ENCODE measurements around the gene DGKQ. TPM values are rescaled to one million over a fixed set of nuclear protein-coding genes. Genes with fewer than 3 reads are reported as not detected.

Gene DGKQ
- total and polyA plus RNA-seq, 2 of the 8 experiments (the other 6 are each of a cell fraction or from before 2014, with no cell fraction given) = 7.3 to 9.7 TPM

GRCh38 chr4:912548-913279 is 60.7 kb downstream of the DGKQ start:
- Histone ChIP-seq H3K4me3 (ENCODE audit: extremely low read depth in 1 of 4, insufficient read depth in 2 of 4, low read depth in 3 of 4, low read length in 4 of 4) (no peak overlapping the region), H3K23ac (ENCODE audit: insufficient read length) (no peak overlapping the region), H4K8ac (ENCODE audit: extremely low read depth, insufficient read depth, low read length) (no peak overlapping the region), H3K27me3 (replicated peaks in 1 of 4; ENCODE audit: control insufficient read depth in 3 of 4, extremely low read depth in 1 of 4, insufficient read depth in 3 of 4, low read length in 3 of 4) (no peaks in the 10 kb centered on the region), H3K79me1 (ENCODE audit: low read depth, low read length) (peaks cover 8% of the 10 kb centered on the region), H3K4me1 (replicated peaks in 1 of 4; ENCODE audit: control insufficient read depth in 3 of 4, insufficient read depth in 4 of 4, low read length in 3 of 4) (no peaks in the 10 kb centered on the region), H4K20me1 (replicated peaks in 1 of 2; ENCODE audit: control insufficient read depth in 1 of 2, insufficient read depth in 2 of 2, low read length in 2 of 2) (peaks cover 6 to 9% of the 10 kb centered on the region in 2 experiments), H3K4me2 (ENCODE audit: insufficient read depth in 1 of 2, low read depth in 2 of 2, low read length in 2 of 2) (no peak overlapping the region), H3K56ac (replicated peaks; ENCODE audit: insufficient read length, low read depth, low read length) (no peak overlapping the region), H3K18ac (ENCODE audit: extremely low read depth, low read length) (no peak overlapping the region), H2BK120ac (replicated peaks; ENCODE audit: low read depth, low read length) (no peak overlapping the region), H2BK20ac (ENCODE audit: low read length) (no peak overlapping the region), H3K23me2 (ENCODE audit: low read depth, low read length) (no peaks in the 10 kb centered on the region), H2AK5ac (ENCODE audit: low read depth, low read length) (no peak overlapping the region), H2BK15ac (ENCODE audit: low read length) (no peak overlapping the region), H3K27ac (ENCODE audit: low read depth, low read length) (no peak overlapping the region), H4K5ac (ENCODE audit: insufficient read length, low read depth, low read length) (no peak overlapping the region), H3K9me3 (ENCODE audit: insufficient read depth in 2 of 2, low read depth in 1 of 2, low read length in 1 of 2) (no peaks in the 10 kb centered on the region), H4K91ac (replicated peaks; ENCODE audit: insufficient read length, low read length) (no peak overlapping the region), H3K9ac (replicated peaks in 1 of 4; ENCODE audit: extremely low read depth in 1 of 4, low read depth in 3 of 4, low read length in 3 of 4) (no peak overlapping the region), H3K79me2 (ENCODE audit: control insufficient read depth in 1 of 2, insufficient read depth in 2 of 2, low read length in 2 of 2) (peaks cover 8 to 31% of the 10 kb centered on the region in 2 experiments), H3K4ac (replicated peaks; ENCODE audit: insufficient read length, low read depth, low read length) (no peak overlapping the region), H3K14ac (ENCODE audit: insufficient read length) (no peak overlapping the region), H2AFZ (ENCODE audit: low read length) (no peak overlapping the region), H2BK5ac (ENCODE audit: low read depth, low read length) (no peak overlapping the region), H2BK12ac (ENCODE audit: low read depth, low read length) (no peak overlapping the region), H3K36me3 (ENCODE audit: control insufficient read depth in 2 of 4, insufficient read depth in 4 of 4, low read length in 3 of 4) (peaks cover 0 to 8% (median 3%) of the 10 kb centered on the region in 4 experiments; a peak in 3 of 8 replicates)
- DNase-seq (ENCODE audit: low read depth in 1 of 2, low spot score in 2 of 2) (no peak), FAIRE-seq (no peak)
- CTCF ChIA-PET (ENCODE audit: partially characterized antibody) = interaction anchor here (1.0 to 1.6 kb wide), 5 partner anchors 14 to 32 kb away, joined by 3 to 6 read pairs (median 3); no protein-coding TSS in a partner anchor
- 76% methylated on average over 19 of the region's 19 CpGs; no CpG with 5 or more reads in 1 of the 2 experiments for WGBS, 2 experiments (ENCODE audit: extremely low coverage in 1 of 2, insufficient coverage in 1 of 2, insufficient read length in 1 of 2, insufficient replicate concordance in 2 of 2, low coverage in 1 of 2, low lambda C conversion rate in 2 of 2, missing lambda C conversion rate in 1 of 2)
- POLR2A ChIA-PET (ENCODE audit: partially characterized antibody) = no interaction called here
- no peak for TF ChIP-seq EZH2 (IDR thresholded peaks at IDR 0.05; ENCODE audit: low read depth, low read length, severe bottlenecking)
- no peak for TF ChIP-seq SP4 (IDR thresholded peaks at IDR 0.05; ENCODE audit: low read length)
- TF ChIP-seq HDAC6 (IDR thresholded peaks at IDR 0.05; ENCODE audit: low read depth, low read length) = no peak
- TF ChIP-seq FOSL1 (IDR thresholded peaks at IDR 0.05; ENCODE audit: insufficient read depth, low read depth, low read length) = no peak
- TF ChIP-seq POLR2A (IDR thresholded peaks at IDR 0.05; ENCODE audit: control extremely low read depth in 1 of 2, low read depth in 2 of 2, low read length in 2 of 2) = no peak

Data from H1 (cell line).